GM21367 (cell line): ENCODE data around the gene GOLGA6L10.
"Not testable (repeated sequence)": the region's sequence is repeated elsewhere in the genome, so short reads cannot be mapped to it uniquely, and the experiment has no call there.

ENCODE experiments used
- ATAC-seq: cut with Tn5 transposase; IDR thresholded peaks from one replicate; pipeline ENCODE4 v1.9.1; 2021; ENCODE audit not compliant: unreplicated experiment

Gene GOLGA6L10

GRCh38 chr15:82319522-82320278 is 29.6 kb downstream of the GOLGA6L10 start:
- not testable (repeated sequence) for ATAC-seq

DNA sequence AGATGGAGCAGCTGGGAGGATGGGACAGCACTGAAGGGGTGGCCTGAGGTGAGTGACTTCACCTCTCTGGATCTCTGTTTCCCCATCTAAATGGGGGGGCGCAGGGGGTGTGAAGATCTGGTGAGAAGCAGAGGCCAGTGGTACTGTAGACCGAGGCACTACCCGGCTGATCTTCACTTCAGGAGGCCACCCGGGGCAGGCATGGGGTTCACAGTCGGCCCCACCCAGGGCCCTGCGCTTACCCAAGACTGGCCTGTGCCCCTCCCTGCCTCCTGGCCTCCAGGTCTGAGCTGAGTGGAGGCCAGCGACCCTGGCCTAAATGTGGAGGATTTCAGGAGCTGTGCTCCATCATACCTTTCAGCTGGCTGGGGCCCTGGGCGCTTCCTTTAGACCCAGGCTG is 31.0 kb downstream of the GOLGA6L10 start:
- not testable (repeated sequence) for ATAC-seq

DNA sequence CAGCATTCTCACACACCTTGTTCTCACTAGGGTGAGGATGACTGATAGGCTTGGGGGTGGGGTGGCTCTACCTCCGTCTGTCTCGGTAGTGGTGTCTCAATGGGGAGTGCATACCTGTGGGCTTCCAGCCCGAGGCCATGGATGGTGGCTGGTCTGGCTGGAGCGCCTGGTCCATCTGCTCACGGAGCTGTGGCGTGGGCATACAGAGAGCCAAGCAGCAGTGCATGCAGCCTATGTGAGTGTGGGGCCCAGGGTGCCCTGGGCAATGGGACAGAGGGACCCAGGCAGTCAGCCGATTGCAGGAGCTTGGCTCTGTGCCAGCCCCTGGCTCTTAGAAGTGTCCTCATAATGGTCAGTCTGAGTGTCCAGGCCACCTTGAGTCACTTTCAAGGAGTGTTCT is 31.8 kb downstream of the GOLGA6L10 start:
- not testable (repeated sequence) for ATAC-seq

- no peak for ATAC-seq
These were observed 32.2 kb downstream of the GOLGA6L10 start for GRCh38 chr15:82317091-82317489.

DNA sequence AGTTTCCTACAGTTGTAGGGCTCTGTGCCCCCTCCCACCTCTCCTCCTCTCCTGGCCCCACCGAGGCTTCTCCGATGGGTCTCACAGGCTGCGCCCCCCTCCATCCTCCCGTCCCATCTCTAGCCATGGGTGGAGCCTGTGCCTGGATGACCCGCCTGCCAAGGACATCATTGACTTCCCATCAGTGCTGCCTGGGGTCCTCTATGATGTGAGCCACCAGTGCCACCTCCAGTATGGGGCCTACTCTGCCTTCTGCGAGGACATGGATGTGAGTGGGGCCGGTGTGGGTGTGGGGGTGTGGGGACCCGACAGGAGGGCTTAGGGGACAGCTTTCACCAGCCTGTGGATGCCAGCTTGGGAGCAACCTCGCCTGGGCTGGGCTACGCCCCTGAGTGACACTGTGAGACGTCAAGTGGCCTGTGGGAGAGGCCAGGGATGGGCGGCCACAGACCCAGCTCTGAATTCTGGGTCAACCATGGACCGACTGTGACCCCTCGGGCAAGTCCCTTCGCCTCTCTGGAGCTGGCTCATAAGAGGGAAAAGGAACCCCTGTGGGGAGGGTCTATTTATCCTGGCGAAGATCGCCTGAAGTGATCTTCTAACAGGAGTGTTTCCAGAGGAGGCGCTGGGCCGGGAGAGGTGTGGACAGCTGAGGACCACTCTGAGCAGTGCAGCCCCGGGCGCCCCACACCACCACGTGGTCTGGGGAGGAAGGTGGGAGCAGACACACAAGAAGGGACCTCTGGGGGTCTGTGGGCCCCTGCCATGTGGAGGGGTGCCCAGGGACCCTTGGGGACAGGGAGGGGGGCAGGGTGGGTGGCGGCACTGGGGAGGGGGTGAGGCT is 32.8 kb downstream of the GOLGA6L10 start:
- not testable (repeated sequence) for ATAC-seq

DNA sequence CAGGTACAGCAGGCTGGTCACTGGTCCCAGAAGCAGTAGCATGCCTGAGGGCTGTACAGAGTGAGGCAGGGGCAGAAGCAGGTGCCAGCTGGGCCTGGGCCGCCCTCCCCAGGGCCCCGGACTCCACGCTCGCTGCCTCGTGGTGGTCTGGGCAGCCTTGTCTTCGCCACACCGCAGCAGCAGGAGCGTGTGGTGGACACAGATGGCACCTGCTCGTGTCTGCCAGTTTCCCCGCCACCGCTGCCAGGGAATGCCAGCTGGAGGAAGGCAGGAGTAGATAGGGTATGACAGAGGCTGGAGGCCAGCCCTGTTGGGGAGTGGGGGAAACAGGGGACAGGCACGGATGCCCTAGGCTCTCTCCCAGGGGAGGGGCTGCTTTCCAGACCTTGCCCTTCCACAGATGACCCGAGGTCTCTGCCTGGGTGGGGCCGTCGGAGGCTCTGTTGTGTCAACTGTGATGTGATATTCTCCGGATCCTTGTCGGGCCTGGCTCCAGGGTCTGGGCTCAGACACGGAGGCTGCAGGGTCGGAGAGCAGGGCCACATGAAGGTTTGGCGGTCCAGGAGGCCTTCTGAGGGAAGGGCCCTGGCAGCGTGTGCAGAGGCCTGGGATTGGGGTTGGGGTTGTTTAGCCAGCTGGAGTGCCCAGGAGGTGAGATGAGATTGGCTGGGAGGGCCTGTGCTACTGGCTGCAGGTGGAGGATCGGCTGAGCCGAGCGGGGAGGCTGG is 33.6 kb downstream of the GOLGA6L10 start:
- ATAC-seq, result no peak

- ATAC-seq, result no peak
These were observed 34.3 kb downstream of the GOLGA6L10 start for GRCh38 chr15:82314769-82315518.

DNA sequence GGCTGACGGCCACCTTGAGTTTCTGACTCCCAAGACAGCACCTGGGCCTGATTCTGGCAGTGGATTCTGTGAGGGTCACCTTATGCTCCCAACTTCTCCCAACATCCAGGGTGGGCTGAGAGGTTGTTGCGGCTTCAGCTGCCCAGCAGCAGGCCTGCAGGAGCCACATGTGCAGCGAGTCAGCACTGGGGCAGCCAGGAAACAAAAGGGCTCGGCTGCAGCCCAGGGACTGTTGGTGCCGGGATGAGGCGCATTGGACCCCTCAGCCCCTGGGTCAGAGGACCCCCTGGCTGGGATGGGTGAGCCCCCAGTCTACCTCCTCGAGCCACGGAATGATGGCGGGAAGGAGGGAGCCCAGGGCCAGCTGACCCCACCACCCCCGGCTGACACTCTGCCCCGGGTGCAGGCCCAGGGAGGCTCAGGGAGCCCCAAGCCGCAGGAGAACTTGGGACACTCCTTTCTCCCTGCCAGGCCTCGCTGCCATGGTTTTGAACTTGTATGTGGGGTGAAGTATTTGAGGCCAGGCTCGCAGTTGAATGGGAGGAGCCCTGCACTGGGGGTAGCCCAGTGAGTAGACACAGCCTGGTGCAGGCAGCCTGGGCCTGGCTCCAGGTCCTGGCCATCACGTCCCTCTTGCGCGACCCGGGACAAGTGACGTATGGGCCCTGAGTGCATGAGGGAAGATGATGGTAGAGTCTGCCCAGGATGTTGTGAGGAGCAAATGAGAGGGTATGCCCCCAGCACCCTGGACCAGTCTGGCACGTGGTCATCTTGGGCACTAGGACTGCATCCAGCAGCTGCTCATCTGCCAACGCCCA is 35.1 kb downstream of the GOLGA6L10 start:
- ATAC-seq, result not testable (repeated sequence)

DNA sequence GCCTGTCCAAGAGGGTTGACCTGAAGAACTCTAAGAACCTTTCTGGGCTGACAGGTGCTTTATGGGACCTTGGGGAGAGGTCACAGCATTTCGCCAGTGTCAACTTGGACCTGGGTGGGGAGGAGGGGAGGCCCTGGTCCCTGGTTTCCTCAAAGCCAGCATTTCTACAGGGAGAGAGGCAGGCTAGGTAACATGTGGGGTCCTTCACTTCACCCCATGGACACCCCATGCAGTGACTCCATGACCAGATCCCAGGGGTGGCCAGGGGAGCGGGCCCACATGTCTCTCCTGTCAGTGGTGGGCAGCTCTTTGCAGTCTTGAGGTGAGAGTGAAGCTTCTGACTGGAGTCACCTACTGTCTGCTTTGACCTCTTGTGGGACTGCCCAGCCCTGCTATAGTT is 35.8 kb downstream of the GOLGA6L10 start:
- ATAC-seq, result no peak

DNA sequence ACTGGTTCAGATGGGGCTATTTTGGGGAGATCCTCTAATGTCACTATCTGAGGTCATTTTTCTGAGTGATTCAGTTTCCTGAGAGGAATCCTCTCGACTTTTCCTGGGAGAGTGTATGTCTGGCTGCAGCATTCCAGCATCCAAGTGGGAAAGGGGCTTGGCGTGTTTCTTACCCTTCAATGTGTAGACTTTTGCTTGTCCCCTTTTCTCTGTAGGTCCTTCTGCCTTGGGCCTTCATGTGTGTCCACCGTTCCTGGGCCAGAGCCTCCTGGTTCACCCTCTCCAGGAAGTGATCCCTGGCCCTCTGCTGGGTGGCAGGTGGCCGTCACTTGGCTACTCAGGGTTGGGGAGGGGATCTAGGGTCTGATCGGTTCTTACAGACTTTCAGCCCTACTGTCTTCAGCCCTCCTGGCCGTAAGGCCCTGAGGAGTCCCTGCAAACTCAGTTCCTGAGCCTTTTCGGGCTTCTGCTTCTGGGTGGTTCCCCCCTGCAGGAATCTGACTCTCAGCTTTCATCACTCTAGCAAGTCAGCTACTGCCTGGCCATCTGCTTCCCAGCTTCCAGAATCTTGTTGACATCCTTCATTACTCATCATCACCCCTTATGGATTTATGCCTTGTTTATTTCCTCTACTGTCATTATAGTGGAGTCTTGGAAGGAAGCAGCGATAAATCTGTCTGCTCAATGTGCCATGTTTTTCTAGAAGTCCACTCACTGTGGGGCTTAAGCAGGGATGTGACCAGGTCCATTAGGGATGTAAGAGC is 36.5 kb downstream of the GOLGA6L10 start:
- ATAC-seq, result no peak

- not testable (repeated sequence) for ATAC-seq
These were observed 38.0 kb downstream of the GOLGA6L10 start for GRCh38 chr15:82311321-82311720.

DNA sequence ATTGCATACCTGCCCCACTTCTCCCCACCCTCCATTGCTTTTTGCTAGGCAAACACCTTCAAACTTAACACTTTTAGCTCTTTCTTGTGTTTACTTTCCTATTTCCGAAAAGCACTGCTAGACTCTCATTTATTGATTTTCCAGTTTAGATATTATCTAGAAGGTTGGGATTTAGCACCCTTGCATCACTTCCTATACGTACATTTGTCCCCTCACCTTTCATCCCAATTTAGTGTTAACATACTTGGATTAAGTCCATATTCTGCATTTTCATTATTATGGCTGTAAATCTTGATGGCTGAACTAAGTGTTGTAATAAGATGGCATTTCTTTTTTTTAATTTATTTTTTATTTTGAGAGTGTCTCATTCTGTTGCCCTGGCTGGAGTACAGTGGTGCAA is 39.5 kb downstream of the GOLGA6L10 start:
- no peak for ATAC-seq

GRCh38 chr15:82307714-82308081 is 41.6 kb downstream of the GOLGA6L10 start:
- ATAC-seq, result no peak

DNA sequence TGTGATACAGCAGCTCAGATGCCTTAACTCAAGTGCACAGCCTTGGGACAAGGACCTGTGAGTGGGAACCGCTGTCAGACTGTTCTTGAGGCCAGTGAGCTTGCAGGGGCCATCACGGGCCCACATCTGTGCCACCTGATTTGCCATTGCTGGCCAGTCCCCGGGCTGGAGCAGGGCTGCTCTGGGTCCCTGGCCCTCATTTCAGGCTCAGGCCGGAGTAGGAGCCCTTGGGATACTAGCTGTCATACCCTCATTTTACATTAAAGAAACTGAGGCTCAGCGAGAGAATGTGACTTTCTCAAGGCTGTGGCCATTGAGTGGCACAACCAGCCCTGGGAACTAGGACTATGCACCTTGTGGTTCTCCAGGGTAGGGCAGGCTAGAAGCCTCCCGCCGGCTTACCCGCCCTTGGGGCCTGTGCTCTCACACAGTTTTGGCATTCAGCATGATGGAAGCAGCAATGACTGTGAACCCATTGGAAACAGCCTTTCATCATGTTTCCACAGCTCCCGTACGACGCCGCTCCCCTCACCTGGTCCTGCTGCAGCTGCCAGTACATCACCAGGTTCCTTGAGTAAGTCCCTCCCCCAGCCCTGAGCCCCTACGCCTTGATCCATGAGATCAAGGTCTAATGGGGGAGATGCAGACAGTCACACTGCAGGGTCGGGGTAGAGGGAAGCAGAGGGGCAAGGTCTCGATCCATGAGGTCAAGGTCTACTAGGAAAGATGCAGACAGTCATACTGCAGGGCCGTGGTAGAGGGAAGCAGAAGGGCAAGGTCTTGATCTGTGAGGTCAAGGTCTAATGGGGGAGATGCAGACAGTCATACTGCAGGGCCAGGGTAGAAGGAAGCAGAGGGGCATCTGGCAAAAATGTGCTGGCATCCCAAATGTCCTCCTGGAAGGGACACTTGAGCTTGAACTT is 42.2 kb downstream of the GOLGA6L10 start:
- no peak for ATAC-seq

DNA sequence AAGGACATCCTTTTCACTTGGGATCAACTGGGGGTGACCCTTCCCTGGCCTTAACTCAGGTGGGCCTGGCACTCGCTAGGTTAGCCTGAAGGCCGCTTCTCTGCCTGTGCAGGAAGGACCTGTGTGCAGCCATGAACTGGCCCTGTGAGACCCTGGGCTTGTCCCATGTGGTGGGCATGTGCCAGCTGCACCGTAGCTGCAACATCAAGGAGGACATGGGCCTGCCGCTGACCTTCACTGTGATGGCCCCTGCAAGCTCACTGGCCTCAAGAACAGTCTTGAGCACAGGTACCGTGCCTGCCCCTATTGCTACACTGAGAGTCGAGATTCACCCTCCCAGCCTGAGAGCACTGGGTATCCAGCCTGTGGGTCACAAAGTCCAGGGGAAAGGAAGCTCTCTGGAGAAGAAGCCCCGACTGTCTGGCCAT is 43.6 kb downstream of the GOLGA6L10 start:
- no peak for ATAC-seq

- no peak for ATAC-seq
These were observed 44.5 kb downstream of the GOLGA6L10 start for GRCh38 chr15:82304778-82305090.

DNA sequence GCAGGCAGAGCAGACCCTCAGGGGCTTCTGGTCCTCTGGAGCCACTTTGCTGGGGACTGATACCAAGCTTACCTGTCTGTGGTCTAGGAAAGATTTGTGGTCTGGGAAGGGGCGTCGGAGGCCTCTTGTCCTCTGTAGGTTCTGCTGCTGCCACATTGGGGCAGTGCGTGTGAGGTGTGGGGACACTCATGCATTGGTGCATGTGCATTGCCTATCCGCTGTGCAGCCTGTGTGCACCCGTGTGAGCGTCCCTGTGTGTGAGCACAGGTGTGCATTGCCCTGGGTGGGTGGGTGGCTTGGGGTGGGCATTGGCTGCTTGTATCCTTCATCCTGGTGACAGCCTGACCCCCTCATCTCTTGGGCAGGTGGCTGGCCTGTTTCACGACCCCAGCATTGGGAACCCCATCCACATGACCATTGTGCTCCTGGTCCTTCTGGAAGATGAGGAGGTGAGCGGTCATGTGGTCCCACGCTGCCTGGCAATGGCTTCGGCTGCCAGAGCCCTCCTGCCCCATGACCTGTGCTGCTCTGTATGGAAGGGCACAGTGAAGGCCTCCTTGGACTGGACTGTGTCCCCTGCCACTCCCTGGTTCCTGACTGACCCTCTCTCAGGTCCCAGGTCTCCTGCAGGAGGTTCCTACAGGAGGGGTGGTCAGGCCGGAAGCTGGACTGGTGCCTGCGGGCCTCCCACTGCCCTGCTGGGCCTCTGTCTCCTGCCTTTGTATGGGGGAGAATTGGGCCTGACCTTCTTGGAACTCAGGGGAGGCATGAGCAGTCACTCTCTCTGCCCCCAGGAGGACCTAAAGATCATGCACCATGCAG is 45.1 kb downstream of the GOLGA6L10 start:
- no peak for ATAC-seq
